Measurements from ENCODE around the gene TGFB2.

The TGFB2 gene

GRCh38 chr1:218322762-218323161, 22.4 kb upstream of the TGFB2 start:
- DNase-seq: no peak
- Histone ChIP-seq H3K9ac (ENCODE audit: low read length) (no peak overlapping the region), H3K4me3 (ENCODE audit: low read depth, low read length) (no peak overlapping the region), H4K12ac (ENCODE audit: low read depth, low read length) (no peak overlapping the region), H2AK5ac (ENCODE audit: low read length) (no peak overlapping the region), H3K14ac (ENCODE audit: low read length) (no peak overlapping the region), H3K27me3 (ENCODE audit: insufficient read depth, low read length) (no peaks in the 10 kb centered on the region), H2BK120ac (ENCODE audit: insufficient read depth, low read length, poor library complexity) (no peak overlapping the region), H3K9me3 (ENCODE audit: insufficient read depth, low read depth, low read length) (no peaks in the 10 kb centered on the region), H3K27ac (ENCODE audit: low read depth, low read length) (no peak overlapping the region), H3K36me3 (ENCODE audit: control insufficient read depth in 1 of 2, insufficient read depth in 2 of 2, low read length in 2 of 2) (peaks cover 0 to 14% of the 10 kb centered on the region in 2 experiments), H2BK12ac (ENCODE audit: low read length) (no peak overlapping the region), H4K8ac (ENCODE audit: low read depth, low read length) (no peak overlapping the region), H3K79me2 (ENCODE audit: control insufficient read depth, insufficient read depth, low read length, poor library complexity) (no peaks in the 10 kb centered on the region), H2BK5ac (ENCODE audit: low read depth, low read length, poor library complexity) (no peak overlapping the region), H3K4me2 (ENCODE audit: low read length) (no peak overlapping the region), H3K18ac (ENCODE audit: low read length) (no peak overlapping the region), H3K4ac (ENCODE audit: low read depth, low read length) (no peak overlapping the region), H3K4me1 (ENCODE audit: control insufficient read depth in 1 of 2, insufficient read depth in 2 of 2, low read length in 2 of 2) (no peaks in the 10 kb centered on the region), H3K79me1 (ENCODE audit: low read length) (no peaks in the 10 kb centered on the region), H2AFZ (ENCODE audit: insufficient read depth, low read length, poor library complexity) (no peak overlapping the region), H4K91ac (ENCODE audit: low read depth, low read length) (no peak overlapping the region), H3K23ac (ENCODE audit: low read length) (no peak overlapping the region)
- WGBS (ENCODE audit: extremely low coverage, insufficient coverage, insufficient read length): no CpG with 5 or more reads among the region's 17 CpGs

GRCh38 chr1:218323568-218324225, 21.4 kb upstream of the TGFB2 start:
- Histone ChIP-seq H4K8ac (ENCODE audit: low read depth, low read length) (no peak overlapping the region), H2BK12ac (ENCODE audit: low read length) (no peak overlapping the region), H3K36me3 (ENCODE audit: control insufficient read depth in 1 of 2, insufficient read depth in 2 of 2, low read length in 2 of 2) (peaks cover 0 to 14% of the 10 kb centered on the region in 2 experiments), H2BK120ac (ENCODE audit: insufficient read depth, low read length, poor library complexity) (no peak overlapping the region), H3K79me1 (ENCODE audit: low read length) (no peaks in the 10 kb centered on the region), H2AFZ (ENCODE audit: insufficient read depth, low read length, poor library complexity) (no peak overlapping the region), H3K9ac (ENCODE audit: low read length) (no peak overlapping the region), H3K9me3 (ENCODE audit: insufficient read depth, low read depth, low read length) (no peaks in the 10 kb centered on the region), H4K91ac (ENCODE audit: low read depth, low read length) (no peak overlapping the region), H2AK5ac (ENCODE audit: low read length) (no peak overlapping the region), H3K27ac (ENCODE audit: low read depth, low read length) (no peak overlapping the region), H3K79me2 (ENCODE audit: control insufficient read depth, insufficient read depth, low read length, poor library complexity) (no peaks in the 10 kb centered on the region), H3K4ac (ENCODE audit: low read depth, low read length) (no peak overlapping the region), H3K27me3 (ENCODE audit: insufficient read depth, low read length) (no peaks in the 10 kb centered on the region), H3K23ac (ENCODE audit: low read length) (no peak overlapping the region), H3K4me2 (ENCODE audit: low read length) (no peak overlapping the region), H3K18ac (ENCODE audit: low read length) (no peak overlapping the region), H3K4me1 (ENCODE audit: control insufficient read depth in 1 of 2, insufficient read depth in 2 of 2, low read length in 2 of 2) (no peaks in the 10 kb centered on the region), H4K12ac (ENCODE audit: low read depth, low read length) (no peak overlapping the region), H3K14ac (ENCODE audit: low read length) (no peak overlapping the region), H3K4me3 (ENCODE audit: low read depth, low read length) (no peak overlapping the region), H2BK5ac (ENCODE audit: low read depth, low read length, poor library complexity) (no peak overlapping the region)
- WGBS (ENCODE audit: extremely low coverage, insufficient coverage, insufficient read length): no CpG with 5 or more reads among the region's 21 CpGs
- no peak for DNase-seq

GRCh38 chr1:218324226-218324580, 20.9 kb upstream of the TGFB2 start:
- Histone ChIP-seq H3K4me3 (ENCODE audit: low read depth, low read length) (no peak overlapping the region), H2BK5ac (ENCODE audit: low read depth, low read length, poor library complexity) (no peak overlapping the region), H3K23ac (ENCODE audit: low read length) (no peak overlapping the region), H3K27me3 (ENCODE audit: insufficient read depth, low read length) (no peaks in the 10 kb centered on the region), H2BK120ac (ENCODE audit: insufficient read depth, low read length, poor library complexity) (no peak overlapping the region), H3K9ac (ENCODE audit: low read length) (no peak overlapping the region), H3K4me1 (ENCODE audit: control insufficient read depth in 1 of 2, insufficient read depth in 2 of 2, low read length in 2 of 2) (no peaks in the 10 kb centered on the region), H3K36me3 (ENCODE audit: control insufficient read depth in 1 of 2, insufficient read depth in 2 of 2, low read length in 2 of 2) (peaks cover 0 to 14% of the 10 kb centered on the region in 2 experiments), H2AFZ (ENCODE audit: insufficient read depth, low read length, poor library complexity) (no peak overlapping the region), H3K18ac (ENCODE audit: low read length) (no peak overlapping the region), H2BK12ac (ENCODE audit: low read length) (no peak overlapping the region), H3K14ac (ENCODE audit: low read length) (no peak overlapping the region), H3K9me3 (ENCODE audit: insufficient read depth, low read depth, low read length) (no peaks in the 10 kb centered on the region), H4K8ac (ENCODE audit: low read depth, low read length) (no peak overlapping the region), H4K12ac (ENCODE audit: low read depth, low read length) (no peak overlapping the region), H4K91ac (ENCODE audit: low read depth, low read length) (no peak overlapping the region), H3K4me2 (ENCODE audit: low read length) (no peak overlapping the region), H3K79me2 (ENCODE audit: control insufficient read depth, insufficient read depth, low read length, poor library complexity) (no peaks in the 10 kb centered on the region), H3K4ac (ENCODE audit: low read depth, low read length) (no peak overlapping the region), H3K27ac (ENCODE audit: low read depth, low read length) (no peak overlapping the region), H2AK5ac (ENCODE audit: low read length) (no peak overlapping the region), H3K79me1 (ENCODE audit: low read length) (no peaks in the 10 kb centered on the region)
- DNase-seq: no peak
- WGBS (ENCODE audit: extremely low coverage, insufficient coverage, insufficient read length): no CpG with 5 or more reads among the region's 20 CpGs

- H2BK12ac ChIP-seq (ENCODE audit: low read length): no peak overlapping the region
- H2AK5ac ChIP-seq (ENCODE audit: low read length): no peak overlapping the region
- no peak for DNase-seq
- no peak overlapping the region for H3K18ac ChIP-seq (ENCODE audit: low read length)
- no peak overlapping the region for H3K9ac ChIP-seq (ENCODE audit: low read length)
- H3K27ac ChIP-seq (ENCODE audit: low read depth, low read length): no peak overlapping the region
- H3K79me2 ChIP-seq (ENCODE audit: control insufficient read depth, insufficient read depth, low read length, poor library complexity): no peaks in the 10 kb centered on the region
- no peak overlapping the region for H3K23ac ChIP-seq (ENCODE audit: low read length)
- no peak overlapping the region for H4K12ac ChIP-seq (ENCODE audit: low read depth, low read length)
- H2AFZ ChIP-seq (ENCODE audit: insufficient read depth, low read length, poor library complexity): no peak overlapping the region
- no peaks in the 10 kb centered on the region for H3K9me3 ChIP-seq (ENCODE audit: insufficient read depth, low read depth, low read length)
- H3K4ac ChIP-seq (ENCODE audit: low read depth, low read length): no peak overlapping the region
- no peak overlapping the region for H3K4me2 ChIP-seq (ENCODE audit: low read length)
- H3K36me3 ChIP-seq (ENCODE audit: control insufficient read depth in 1 of 2, insufficient read depth in 2 of 2, low read length in 2 of 2): peaks cover 0 to 2% of the 10 kb centered on the region in 2 experiments
- H3K27me3 ChIP-seq (ENCODE audit: insufficient read depth, low read length): no peaks in the 10 kb centered on the region
- H2BK5ac ChIP-seq (ENCODE audit: low read depth, low read length, poor library complexity): no peak overlapping the region
- no peak overlapping the region for H2BK120ac ChIP-seq (ENCODE audit: insufficient read depth, low read length, poor library complexity)
- no CpG with 5 or more reads among the region's 3 CpGs for WGBS (ENCODE audit: extremely low coverage, insufficient coverage, insufficient read length)
- H3K14ac ChIP-seq (ENCODE audit: low read length): no peak overlapping the region
- no peaks in the 10 kb centered on the region for H3K79me1 ChIP-seq (ENCODE audit: low read length)
- H4K8ac ChIP-seq (ENCODE audit: low read depth, low read length): no peak overlapping the region
- H3K4me1 ChIP-seq (ENCODE audit: control insufficient read depth in 1 of 2, insufficient read depth in 2 of 2, low read length in 2 of 2): no peaks in the 10 kb centered on the region
- H4K91ac ChIP-seq (ENCODE audit: low read depth, low read length): no peak overlapping the region
- H3K4me3 ChIP-seq (ENCODE audit: low read depth, low read length): no peak overlapping the region
Observed at GRCh38 chr1:218328769-218329168, 16.4 kb upstream of the TGFB2 start.

All from trophoblast cell (in vitro differentiated cells and primary cell).